Uterus (tissue), 2 donors: ENCODE measurements around the gene KDM2B.

ENCODE experiments used
- CTCF ChIP-seq, 4 experiments: fragments of 200-600 bp in 2 of 4; fragments of 450-650 bp in 2 of 4; sonication (generic) in 2 of 4; IDR thresholded peaks; one replicate each; pipeline ENCODE4 v1.5.1; 2016 to 2019; ENCODE audit warnings: antibody characterized with exemption in 4 of 4, mild to moderate bottlenecking in 2 of 4, moderate library complexity in 1 of 4
- POLR2A ChIP-seq, 2 donors: fragments of 450-650 bp; IDR thresholded peaks; one replicate each; pipeline ENCODE4 v1.6.1; 2016; ENCODE audit warnings: antibody characterized with exemption in 2 of 2, mild to moderate bottlenecking in 1 of 2, moderate library complexity in 1 of 2

DNA sequence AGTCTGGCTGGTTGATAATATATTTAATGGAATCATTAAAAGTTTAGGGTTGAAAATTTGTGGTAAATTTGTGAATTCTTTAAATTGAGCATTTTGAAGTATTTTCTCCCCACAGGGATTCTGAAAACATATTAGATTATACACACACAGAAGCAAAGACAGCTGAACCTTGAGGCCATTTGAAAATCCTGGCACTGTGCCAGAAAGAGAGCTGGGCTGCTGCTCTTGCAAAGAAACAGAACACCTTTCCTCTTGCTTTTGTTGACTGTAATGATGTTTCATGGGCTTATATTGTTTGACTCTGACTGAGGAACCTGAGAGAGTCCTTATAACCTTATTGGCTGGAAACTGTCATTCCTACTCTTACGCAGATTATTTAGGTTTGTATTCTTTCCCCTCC lies 176.1 kb downstream of the KDM2B start:
- no peak for TF ChIP-seq POLR2A (IDR thresholded peaks at IDR 0.05)
- TF ChIP-seq CTCF (IDR thresholded peaks at IDR 0.05), result no peak
